ENCODE measurements around the gene SBF1.

- TF ChIP-seq CTCF (IDR thresholded peaks at IDR 0.05) (peak; percentile 84), ZFX (IDR thresholded peaks at IDR 0.05; ENCODE audit: borderline replicate concordance) (no peak)
Measured at GRCh38 chr22:50399751-50400331, 75.0 kb downstream of the SBF1 start.

All from 22Rv1 (cell line).